ENCODE measurements around the gene CR1.
"Not testable (repeated sequence)": the region's sequence is repeated elsewhere in the genome, so short reads cannot be mapped to it uniquely, and the experiment has no call there.

The CR1 gene

DNA sequence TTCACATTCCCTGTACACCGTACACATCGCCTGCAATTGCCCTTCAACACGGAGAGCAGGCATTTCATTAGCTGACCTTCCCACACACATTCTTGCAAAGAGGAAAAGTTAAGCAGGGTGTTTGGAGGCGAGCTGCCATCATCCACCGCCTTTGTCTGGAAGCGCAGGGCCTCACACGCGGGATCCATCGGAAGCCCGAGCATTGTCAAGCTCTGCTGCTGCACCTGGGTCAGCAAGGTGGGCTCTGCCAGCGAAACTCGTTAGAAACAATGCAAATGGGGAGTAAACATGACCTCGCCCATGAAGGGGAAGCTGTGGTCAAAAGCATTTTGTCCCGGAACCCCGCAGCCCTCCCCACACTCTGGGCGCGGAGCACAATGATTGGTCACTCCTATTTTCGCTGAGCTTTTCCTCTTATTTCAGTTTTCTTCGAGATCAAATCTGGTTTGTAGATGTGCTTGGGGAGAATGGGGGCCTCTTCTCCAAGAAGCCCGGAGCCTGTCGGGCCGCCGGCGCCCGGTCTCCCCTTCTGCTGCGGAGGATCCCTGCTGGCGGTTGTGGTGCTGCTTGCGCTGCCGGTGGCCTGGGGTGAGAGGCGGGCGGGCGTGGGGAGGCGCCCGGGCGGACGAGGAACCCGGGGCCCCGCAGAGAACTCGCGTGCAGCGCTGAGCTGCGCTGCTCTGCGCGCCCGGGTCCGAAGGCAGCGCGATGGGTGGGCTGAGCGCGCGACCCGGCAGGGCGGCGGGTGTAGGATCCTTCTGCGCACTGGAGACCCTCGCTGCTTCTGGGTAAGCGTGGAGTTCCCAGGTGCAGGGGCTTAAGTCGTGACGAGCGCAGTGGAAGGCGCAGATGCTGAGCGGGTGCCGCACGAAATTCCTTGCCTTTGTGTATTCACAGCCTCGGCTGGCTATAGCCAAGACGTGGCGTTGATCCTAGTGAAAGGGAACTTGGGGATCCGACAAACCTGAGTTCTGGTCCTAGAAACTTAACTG lies at the start of gene CR1:
Gene CR1, plus strand, starts transcription at position 357 of the 992 bp plus-strand sequence. Its CDS starts 111 bp downstream, at position 468.
- peak; percentile 28 for DNase-seq

DNA sequence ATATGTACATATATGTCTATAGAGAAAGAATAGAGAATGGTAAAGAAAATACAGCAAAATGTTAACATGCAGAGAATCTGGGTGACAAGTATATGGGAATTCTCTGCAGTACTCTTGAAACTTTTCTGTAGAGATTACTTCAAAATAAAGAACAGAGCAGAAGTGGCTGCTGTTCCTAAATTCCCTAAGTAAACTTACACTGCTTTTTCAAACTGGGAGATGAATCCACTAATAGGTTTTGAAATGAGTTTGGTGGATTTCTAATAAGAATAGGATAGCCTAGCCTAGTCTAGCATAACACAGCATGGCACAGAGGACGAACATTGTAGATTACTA lies 42.3 kb upstream of the CR1 start:
- no peak for DNase-seq

DNA sequence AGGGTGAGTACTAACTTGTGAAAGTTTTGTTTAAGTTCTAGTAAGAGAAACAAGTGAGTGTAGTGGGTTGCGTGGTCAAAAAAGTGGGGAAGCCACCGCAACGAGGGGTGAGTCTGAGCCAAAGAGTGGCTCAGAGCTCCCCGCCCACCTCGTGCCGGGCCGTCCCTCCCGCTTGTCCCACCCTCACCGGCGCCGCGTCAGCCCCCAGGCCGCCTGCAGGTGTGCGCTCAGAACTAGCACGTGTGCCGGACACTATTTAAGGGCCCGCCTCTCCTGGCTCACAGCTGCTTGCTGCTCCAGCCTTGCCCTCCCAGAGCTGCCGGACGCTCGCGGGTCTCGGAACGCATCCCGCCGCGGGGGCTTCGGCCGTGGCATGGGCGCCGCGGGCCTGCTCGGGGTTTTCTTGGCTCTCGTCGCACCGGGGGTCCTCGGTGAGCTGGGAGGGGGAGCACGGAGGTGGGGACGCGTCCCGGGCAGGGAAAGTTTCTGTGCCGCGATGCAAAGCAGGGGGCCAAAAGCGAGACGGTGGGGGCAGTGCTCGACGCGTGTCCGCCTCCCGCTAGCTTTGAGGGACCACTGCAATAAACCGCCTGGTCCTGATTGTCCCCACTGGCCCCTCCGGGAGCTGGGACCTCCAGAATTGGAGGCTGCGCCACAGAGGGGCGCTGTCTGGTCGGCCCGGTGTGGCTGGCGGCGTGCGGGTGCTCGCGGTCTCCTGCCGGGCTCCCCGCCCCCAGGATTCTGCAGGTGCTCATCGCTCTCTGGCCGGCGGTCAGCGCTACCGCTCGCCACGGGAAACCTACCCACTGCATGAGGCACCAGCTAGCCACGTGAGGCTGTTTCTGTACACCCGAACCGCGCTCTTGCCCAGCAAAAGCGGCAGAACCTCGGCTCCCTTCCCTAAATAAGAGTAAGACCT lies 41.7 kb upstream of the CR1 start, which contains the start of gene CR2:
Gene CR2, plus strand, starts transcription at position 283 of the 919 bp plus-strand sequence. Its CDS starts 91 bp downstream, at position 374.
- DNase-seq: peak; percentile 46

DNA sequence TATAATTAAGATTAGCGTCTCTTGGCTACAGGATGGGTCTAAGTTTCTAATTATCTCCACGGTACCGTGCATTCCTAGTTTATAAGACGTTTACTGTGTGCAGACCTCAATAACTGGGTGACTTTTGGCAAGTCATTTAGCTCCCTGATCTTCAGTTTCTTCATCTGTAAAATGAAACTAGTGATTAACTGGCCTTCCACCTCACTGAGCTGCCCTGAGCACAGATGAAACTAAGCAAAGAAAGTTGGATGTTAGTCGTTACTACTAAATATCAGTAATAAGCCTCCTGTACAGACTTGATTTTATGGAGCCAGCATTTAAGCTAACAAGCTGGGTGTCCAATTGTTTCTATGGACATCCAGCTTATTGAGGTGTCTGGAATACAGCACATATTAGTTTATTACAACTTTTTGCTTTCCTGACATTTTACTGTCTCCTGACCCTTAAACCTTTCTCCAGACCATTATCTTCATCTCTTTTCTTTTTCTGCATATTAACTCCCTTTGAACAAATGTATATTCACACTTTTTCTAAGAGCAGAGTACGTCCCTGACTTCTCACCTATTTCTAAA lies 40.7 kb upstream of the CR1 start:
- DNase-seq: no peak

DNA sequence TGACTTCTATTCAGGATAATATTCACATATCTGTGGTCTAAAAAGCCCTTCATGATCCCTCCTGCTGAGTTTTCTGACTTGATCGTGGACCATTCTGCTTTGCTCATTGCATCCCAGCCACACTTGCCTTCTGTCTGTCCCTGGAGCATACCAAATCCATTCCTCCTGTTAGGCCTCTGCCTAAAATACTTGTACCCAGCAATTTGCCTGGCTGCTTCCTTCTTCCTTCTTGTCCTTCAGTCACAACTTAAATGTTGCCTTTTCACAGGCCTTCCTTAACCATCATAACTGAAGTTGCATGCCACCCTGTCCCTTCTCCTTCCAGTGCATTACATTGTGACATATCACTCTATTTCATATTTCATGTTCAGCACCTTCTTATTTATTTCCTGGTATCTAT lies 37.5 kb upstream of the CR1 start:
- DNase-seq: no peak

DNA sequence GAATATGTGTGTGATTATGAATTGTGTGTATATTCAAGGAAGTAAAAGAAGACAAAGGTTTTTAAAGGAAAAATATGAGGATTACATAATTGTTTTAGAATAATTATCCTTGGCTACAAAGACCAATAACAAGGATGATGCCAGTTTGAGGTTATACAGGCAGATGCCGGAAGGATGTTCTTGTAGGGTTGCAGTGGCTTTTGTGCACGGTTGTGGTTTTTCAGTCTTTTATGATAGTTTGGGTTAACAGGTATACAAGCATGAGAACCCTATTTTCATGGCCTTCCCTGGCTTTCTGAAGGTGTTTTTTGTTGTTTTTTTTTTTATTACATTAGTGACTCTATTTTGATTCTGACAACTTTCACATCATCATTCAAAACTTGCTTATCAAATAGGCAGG lies 36.9 kb upstream of the CR1 start:
- DNase-seq: peak; percentile 61

DNA sequence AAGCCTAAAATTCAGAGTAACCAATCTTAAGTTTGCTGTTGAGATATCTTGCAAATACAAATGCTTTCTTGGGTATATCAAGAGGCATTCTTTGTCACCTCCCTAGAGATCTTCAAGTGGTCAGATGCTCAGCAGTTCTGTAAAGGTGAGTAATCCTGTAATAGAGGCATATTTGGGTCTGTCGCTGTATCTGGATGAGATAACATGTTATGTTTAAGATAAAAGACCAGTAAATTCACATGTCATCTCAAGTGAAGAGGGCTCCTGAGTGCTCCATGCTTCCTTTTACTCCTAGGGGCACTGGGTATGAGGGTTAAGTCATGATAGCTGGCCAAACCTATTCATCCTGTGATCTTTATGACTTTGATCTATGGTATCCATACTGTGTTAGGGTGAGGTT lies 34.3 kb upstream of the CR1 start:
- no peak for DNase-seq

DNA sequence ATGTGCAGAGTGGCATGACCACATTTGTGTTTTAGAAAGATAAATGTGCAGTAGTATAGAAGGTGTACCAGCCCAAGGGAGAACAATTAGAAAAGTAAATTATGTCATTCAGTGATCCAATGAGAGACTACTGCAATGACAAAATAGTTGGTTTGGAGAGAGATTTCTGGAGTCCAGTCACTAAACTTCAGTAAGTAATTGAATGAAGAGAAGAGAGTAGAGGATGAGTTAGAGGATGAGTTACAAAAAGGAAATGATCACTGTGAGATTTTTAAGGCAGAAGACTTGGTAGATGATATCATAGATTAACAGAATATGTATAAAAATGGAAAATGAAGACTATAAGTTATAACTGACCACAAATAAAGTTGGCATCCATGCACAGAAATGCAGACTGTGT lies 33.4 kb upstream of the CR1 start:
- DNase-seq: no peak

DNA sequence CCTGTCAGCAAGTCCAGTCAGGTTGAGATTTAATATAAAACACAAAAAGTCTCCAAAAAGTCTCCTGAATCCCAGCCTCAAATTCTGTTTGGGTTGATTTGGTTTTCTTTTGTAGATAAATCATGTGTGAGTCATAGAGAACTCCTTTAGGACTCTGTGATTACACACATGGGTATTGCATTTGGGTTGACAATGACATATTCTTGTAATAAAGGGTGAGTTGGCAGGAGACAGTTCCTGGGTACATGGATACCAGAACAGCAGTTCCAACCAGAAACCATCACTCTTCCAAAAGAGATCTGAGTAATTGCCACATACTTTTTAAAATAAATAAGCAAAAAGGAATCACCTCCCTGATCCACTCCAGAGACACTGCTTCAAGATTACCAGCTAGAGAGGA lies 32.9 kb upstream of the CR1 start:
- no peak for DNase-seq

DNA sequence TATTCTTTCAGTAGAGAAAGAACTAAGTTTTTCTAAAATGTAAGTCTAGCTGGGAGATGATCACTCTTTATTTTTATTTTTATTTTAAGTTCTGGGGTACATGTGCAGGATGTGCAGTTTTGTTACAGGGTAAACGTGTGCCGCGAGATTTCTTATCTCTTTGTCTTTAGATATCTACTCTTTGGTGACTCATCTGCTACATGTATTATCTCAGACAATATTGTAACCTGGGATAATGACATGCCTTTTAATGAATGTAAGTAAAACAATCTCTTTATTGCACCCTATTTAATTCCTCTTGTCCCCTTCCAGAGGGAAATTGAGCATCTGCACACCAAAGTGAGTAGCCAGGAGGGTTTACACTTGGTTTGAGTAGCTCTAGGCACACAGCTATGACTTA lies 32.4 kb upstream of the CR1 start:
- no peak for DNase-seq

DNA sequence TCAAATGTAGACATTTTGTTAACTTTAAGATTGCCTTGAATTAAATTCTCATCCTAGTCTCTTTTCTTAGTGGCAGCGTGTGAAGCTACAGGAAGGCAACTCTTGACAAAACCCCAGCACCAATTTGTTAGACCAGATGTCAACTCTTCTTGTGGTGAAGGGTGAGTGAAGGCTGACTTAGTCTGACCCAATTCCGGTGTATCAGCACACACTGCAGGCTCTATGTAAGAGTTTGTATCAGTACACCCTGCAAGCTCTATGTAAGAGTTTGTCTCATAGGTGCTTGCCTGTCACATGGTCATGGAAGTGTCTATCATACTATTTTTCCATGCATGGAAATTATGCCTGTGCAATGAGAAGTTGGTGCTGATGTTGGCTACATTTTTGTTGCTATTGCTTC lies 25.0 kb upstream of the CR1 start:
- peak; percentile 36 for DNase-seq

DNA sequence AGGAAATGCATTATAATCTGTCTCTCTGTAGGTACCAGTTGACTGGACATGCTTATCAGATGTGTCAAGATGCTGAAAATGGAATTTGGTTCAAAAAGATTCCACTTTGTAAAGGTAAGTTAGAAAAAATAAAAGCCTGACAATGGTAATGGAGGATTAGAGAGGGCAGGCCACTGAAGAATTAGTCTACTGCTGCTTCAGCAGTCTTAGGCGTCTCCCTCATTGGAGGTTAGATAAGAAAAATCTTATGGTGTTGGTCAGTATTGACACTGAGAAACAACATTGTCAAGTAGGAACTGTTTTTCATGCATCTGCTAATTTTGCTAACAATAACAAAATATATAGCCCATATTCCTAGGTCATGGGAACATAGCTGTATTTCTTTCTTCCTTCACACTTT lies 21.7 kb upstream of the CR1 start:
- DNase-seq: no peak

DNA sequence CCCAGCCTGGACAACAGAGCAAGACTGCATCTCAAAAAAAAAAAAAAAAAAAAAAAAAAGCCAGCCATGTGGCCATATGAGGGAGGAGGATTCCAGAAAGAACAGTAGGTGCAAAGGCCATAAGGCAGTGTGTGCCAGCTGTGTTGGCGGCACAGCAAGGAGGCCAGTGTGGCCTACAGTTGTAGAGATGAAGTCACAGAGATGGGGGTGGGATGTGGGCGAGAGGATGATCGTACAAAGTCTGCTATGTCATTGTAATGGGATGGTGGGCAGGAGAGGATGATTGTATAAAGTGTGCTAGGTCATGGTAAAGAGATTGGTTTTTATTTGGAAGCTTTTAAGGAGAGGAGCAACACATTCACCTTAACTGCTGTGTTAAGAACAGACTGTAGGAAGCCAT lies 9.8 kb upstream of the CR1 start:
- no peak for DNase-seq

DNA sequence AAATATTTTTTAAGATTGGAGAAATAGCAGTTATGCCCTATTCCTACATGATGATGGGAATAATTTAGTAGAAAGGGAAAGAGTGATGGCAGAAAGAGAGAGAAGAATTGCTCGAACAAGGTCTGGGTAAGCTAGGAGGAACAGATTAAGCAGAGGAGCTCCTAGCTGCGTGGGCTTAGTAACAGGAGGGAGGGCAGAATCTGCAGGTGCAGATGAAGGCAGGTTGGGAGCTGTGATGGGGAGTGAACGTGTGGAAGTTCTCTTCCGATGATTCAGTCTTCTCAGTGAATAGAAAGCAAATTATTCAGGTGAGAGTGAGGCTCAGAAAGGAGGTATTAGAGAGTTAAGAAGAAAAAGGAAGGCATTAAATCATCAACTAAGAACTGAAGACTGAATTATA lies 8.3 kb upstream of the CR1 start:
- no peak for DNase-seq

DNA sequence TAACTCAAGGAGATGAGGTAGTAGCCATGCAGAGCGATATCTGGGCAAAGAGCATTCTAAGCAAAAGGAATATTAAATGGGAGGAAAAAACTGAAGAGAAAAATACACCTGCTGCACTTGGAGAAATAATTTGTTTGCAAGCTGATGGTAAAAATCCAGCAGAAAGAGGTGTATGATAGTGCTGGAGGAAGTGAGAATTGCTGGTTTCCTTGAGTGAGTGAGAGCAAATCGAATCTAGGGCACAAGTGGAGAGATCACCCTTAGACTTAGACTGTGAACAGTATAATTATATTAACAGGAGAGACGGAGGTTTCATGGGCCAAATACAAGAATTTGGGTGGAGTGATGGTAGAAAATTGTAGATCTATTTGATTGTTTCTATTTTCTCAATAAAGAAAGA lies 2.7 kb upstream of the CR1 start:
- DNase-seq: no peak

DNA sequence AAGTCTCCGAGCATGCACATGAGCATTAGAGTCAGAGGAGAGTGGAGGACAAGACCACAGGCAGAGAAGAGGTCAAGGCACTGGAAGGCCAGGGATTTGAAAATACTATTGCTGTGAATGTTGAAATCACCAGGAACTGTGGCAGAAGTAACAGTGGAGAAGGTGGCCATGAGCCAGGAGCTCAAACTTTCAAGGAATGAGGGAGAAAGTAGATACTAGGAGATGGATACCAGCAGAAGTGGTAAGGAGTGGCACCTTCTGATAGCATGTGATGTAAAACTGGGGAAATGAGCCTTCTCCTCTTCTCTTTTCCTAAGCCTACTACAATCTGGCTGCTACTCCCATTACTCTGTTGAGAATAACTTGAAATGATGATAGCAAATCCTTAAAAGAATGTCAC lies 1.8 kb upstream of the CR1 start:
- DNase-seq: no peak

DNA sequence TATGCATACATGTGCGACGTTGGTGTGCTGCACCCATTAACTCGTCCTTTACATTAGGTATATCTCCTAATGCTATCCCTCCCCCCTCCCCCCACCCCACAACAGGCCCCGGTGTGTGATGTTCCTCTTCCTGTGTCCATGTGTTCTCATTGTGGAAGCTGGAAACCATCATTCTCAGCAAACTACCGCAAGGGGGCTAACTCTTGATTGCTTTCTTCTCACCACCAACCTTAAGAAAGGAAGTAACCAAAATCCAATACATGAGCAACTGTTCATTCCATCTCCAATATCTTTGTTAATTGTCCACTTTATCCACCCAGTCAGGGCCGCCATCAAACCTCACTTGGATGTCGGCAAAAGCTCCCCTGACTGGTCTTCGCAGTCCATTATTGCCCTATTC lies 676 bp upstream of the CR1 start:
- DNase-seq: not testable (repeated sequence)

DNA sequence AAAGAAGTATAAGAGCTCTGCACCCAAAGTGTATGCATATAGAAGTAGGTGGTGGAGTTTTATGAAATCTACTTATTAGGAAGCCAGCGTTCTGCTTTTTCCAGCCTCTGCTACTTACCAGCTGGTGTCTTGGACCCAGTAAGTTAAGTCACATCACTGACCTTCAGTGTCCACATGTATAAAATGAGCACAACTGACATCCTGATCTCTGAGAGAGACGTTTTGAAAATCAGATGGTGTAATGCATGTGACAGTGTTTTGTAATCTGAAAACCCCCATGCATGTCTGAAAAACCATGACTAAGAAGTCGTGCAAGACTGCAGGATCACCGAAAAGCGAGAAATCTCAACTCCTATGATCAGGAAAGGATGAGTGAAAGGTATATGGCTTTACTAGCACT lies 2.0 kb downstream of the CR1 start:
- no peak for DNase-seq

DNA sequence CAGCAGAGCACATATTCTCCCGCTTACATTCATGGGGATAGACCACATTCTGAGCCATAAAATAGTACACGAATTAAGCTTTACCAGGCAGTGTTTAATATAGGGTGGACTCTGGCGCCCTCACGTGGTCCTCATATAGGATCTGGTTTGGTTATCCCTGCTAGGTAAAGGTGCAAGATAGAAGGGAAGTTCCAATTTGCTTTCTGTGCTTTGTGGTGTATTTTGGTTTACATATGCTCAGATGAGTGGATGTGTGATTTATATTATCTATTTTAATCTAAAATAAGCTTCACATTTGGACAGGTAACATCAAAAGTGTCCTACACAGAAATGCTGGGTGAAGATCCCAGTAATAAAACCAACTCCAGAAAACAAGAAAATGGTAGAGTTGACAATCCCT lies 3.6 kb downstream of the CR1 start:
- peak; percentile 71 for DNase-seq

DNA sequence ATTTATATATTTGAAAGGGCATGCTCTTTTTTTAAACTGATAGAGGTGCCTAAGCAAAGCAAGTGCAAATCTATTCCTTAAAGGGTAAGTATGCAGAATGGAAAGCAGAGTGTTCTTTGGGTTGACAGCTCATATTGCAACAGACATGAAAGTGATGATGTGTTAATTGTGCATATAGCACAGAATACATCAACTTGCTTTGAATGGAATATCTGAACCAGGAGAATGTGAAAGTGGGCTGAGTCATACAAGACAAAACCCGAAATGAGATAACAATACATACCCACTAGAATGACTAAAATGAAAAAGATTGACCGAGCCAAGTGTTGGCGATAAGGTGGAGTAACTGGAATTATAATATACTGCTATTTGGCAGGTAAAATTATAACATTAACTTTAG lies 4.3 kb downstream of the CR1 start:
- DNase-seq: no peak

DNA sequence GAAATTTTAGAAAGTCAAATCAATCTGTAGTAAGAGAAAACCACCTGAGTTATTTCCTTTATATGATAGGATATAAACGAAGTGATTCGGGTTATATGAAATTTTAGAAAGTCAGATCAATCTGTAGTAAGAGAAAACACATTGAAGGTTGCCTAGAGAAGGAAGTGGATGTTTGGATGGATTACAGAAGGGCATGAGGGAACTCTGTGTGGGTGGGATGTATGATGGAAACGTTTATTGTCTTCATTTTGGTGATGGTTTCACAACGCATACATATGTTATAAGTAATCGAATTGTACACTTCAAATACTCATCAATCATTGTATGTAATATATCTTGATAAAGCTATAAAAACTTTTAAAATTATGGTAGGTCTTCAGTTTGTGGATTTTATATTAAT lies 5.1 kb downstream of the CR1 start:
- DNase-seq: no peak

DNA sequence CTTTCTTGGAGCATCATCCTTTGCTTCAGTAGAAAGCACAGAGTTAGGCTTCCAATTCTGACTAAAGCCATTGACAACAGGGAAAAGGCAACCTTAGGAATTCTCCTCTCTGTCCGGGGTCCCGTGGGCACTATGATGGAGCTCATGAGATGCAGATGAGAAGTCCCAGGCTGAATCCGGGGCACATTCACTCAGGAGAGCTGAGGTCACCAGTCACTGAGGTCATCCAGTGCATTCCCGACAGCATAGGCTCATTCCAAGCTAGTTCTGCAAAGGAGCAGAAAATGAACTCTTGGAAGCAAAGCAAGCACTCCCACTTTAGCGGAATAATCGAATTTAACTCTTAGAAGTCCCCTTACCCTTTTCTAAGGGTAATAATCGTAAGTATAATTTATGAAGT lies 6.8 kb downstream of the CR1 start:
- no peak for DNase-seq

DNA sequence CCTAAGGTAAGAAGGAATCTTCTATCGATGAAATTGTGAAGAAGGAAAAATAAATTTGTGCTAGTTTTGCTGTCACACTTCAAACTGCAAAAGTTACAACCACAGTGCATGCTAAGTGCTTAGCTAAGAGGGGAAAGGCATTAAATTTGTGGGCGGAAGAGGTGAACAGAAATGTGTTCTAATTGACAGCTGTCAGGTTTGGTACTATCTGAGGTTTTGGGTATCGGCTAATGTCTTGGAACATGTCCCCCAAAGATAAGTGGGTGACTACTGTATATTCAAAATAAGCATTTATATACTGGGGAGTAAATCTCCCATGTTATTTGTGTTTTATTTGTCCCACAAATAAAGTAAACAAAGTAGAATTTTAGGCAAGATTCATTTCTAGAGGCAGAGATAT lies 8.0 kb downstream of the CR1 start:
- no peak for DNase-seq

DNA sequence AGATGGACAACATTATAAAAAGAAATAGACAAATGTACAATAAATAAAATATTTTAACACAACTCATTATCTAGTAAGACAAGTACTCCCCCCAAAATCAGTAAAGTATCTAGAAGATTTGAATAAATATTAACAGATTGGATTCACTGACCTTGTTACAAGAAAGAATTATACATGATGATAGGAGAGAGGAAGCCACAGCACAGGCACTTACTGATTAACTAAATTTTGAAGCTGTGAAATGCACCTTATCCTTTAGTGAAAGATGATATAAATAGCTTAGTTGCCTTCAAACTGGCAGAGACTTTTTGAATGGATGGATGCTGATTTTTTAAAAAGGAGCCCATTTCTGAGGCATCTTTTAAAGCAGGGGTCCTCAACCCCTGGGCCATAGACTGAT lies 8.5 kb downstream of the CR1 start:
- DNase-seq: no peak
